K562 (cell line): ENCODE results near the gene RNF114. TPM values are rescaled to one million over a fixed set of nuclear protein-coding genes. Genes with fewer than 3 reads are reported as not detected.

Experiments
- ARID2 ChIP-seq: fragments of 450-650 bp; IDR thresholded peaks from 2 replicates; pipeline ENCODE4 v1.6.1; 2017; ENCODE audit warnings: antibody characterized with exemption, mild to moderate bottlenecking
- ARID3A ChIP-seq: IDR thresholded peaks from 2 replicates; pipeline ENCODE4 v1.6.1; 2012; ENCODE audit warnings: low read depth, low read length, improper control_type of control experiment, borderline replicate concordance
- ATF4 ChIP-seq: fragments of 450-650 bp; formaldehyde crosslinking; IDR thresholded peaks from 2 replicates; pipeline ENCODE4 v1.4.0; 2022; ENCODE audit warnings: mild to moderate bottlenecking, moderate library complexity
- CBFB ChIP-seq: sonication (generic); formaldehyde crosslinking; IDR thresholded peaks from 2 replicates; pipeline ENCODE4 v1.4.0; 2020; ENCODE audit warnings: mild to moderate bottlenecking, missing genetic modification reagents
- CCAR2 ChIP-seq: fragments of 200-400 bp; formaldehyde crosslinking; IDR thresholded peaks from 2 replicates; pipeline ENCODE4 v1.6.1; 2017; ENCODE audit warnings: mild to moderate bottlenecking, low read depth, low read length
- ID3 ChIP-seq, 2 experiments: fragments of 250-450 bp in 1 of 2; fragments of 450-650 bp in 1 of 2; sonication (Bioruptor Pico) in 1 of 2; IDR thresholded peaks; 2 replicates each; pipeline versions ENCODE4 v1.6.1 to v1.8.0; 2016 to 2021; ENCODE audit warnings: mild to moderate bottlenecking in 2 of 2, moderate library complexity in 2 of 2, missing compliant biosample characterization in 1 of 2, missing genetic modification characterization in 1 of 2
- ILF3 ChIP-seq: fragments of 450-650 bp; IDR thresholded peaks from 2 replicates; pipeline ENCODE4 v1.6.1; 2018; ENCODE audit warnings: antibody characterized with exemption, mild to moderate bottlenecking, moderate library complexity, borderline replicate concordance
- MBD1 ChIP-seq: fragments of 250-450 bp; sonication (Bioruptor Pico); IDR thresholded peaks from 2 replicates; pipeline ENCODE4 v1.8.0; 2022; ENCODE audit warnings: inconsistent platforms
- MED1 ChIP-seq: sonication (generic); formaldehyde crosslinking; IDR thresholded peaks from 2 replicates; pipeline ENCODE4 v1.8.1; 2023; ENCODE audit warnings: missing genetic modification reagents, borderline replicate concordance
- NKRF ChIP-seq: fragments of 450-650 bp; IDR thresholded peaks from 2 replicates; pipeline ENCODE4 v1.6.1; 2016; ENCODE audit warnings: borderline replicate concordance
- RBM22 ChIP-seq: fragments of 200-400 bp; formaldehyde crosslinking; IDR thresholded peaks from 2 replicates; pipeline ENCODE4 v1.6.1; 2018; ENCODE audit warnings: low read length, low read depth; ENCODE audit not compliant: poor library complexity, severe bottlenecking
- SAP30 ChIP-seq: fragments of 200-600 bp; sonication (generic); IDR thresholded peaks from 2 replicates; pipeline ENCODE4 v1.6.1; 2012; ENCODE audit warnings: borderline replicate concordance, low read depth, mild to moderate bottlenecking, moderate library complexity, low read length, control low read depth, inconsistent platforms; ENCODE audit not compliant: insufficient read depth, poor library complexity, severe bottlenecking
- STAT5A ChIP-seq: IDR thresholded peaks from 2 replicates; pipeline ENCODE4 v1.6.1; 2012; ENCODE audit warnings: low read length, inconsistent platforms, borderline replicate concordance
- TCF3 ChIP-seq: sonication (generic); formaldehyde crosslinking; IDR thresholded peaks from 2 replicates; pipeline ENCODE4 v1.4.0; 2020; ENCODE audit warnings: mild to moderate bottlenecking, missing genetic modification reagents
- TEAD4 ChIP-seq, 2 experiments: sonication (generic) in 1 of 2; formaldehyde crosslinking in 1 of 2; IDR thresholded peaks; 2 replicates each; pipeline versions ENCODE4 v1.6.1 to v1.8.0; 2012 to 2022; ENCODE audit warnings: borderline replicate concordance in 1 of 2, inconsistent platforms in 1 of 2, low read length in 1 of 2, mild to moderate bottlenecking in 1 of 2, missing genetic modification reagents in 1 of 2
- WHSC1 ChIP-seq: IDR thresholded peaks from one replicate; pipeline ENCODE4 v1.6.1; 2012; ENCODE audit warnings: low read length, control low read depth, inconsistent platforms
- ZKSCAN3 ChIP-seq: fragments of 250-450 bp; sonication (Bioruptor Pico); IDR thresholded peaks from 2 replicates; pipeline ENCODE4 v1.4.0; 2020
- ZNF121 ChIP-seq: sonication (generic); formaldehyde crosslinking; conservative IDR thresholded peaks from 2 replicates; pipeline ENCODE4 v1.8.0; 2022; ENCODE audit warnings: missing genetic modification reagents
- polyA plus RNA-seq, 8 experiments: library from polyadenylated mRNA; depleted of rRNA in 4 of 8; stranded (reverse) in 5 of 8; unstranded in 3 of 8; fragments of >200 nt; fragmentation: Nextera tagmentation in 2 of 8; fragmentation: Illumina TruSeq in 1 of 8; extraction: Ambion mirVana in 2 of 8; extraction: Trizol in 1 of 8; gene quantifications; 2 replicates each; pipeline versions ENCODE4 v1.2.1 to v1.2.3, GENCODE V29; 2011 to 2014; ENCODE audit warnings: inconsistent platforms in 1 of 8, missing spikeins in 1 of 8
- total RNA-seq, 7 experiments: library from RNA; depleted of rRNA in 6 of 7; stranded (reverse); fragments of >200 nt in 6 of 7; fragmentation: Illumina TruSeq in 2 of 7; extraction: Trizol in 2 of 7; gene quantifications; 2 replicates each; pipeline versions ENCODE4 v1.2.1 to v1.2.3, GENCODE V29; 2011 to 2021; ENCODE audit warnings: low replicate concordance in 1 of 7

RNF114 gene
- total and polyA plus RNA-seq, 9 of the 15 experiments (the other 6 are each of a cell fraction or from before 2014, with no cell fraction given): 38.6 to 111 (median 62.6) TPM

GRCh38 chr20:49979030-49979832, 43.0 kb downstream of the RNF114 start (continued):
- TF ChIP-seq SAP30 (no peak), WHSC1 (no peak), CBFB (no peak), ZNF121 (CRISPR knock-in tag) (peak; percentile 53; the same call in 1 of the 2 replicates), NKRF (peak; percentile 60; the same call in 1 of the 2 replicates), ILF3 (no peak), MED1 (CRISPR knock-in tag) (no peak), RBM22 (no peak), ARID2 (peak; percentile 97), ID3 (CRISPR knock-in tag; IDR thresholded peaks at IDR 0.05) (no peak), ID3 (tag; IDR thresholded peaks at IDR 0.05) (peak; percentile 74), TCF3 (CRISPR knock-in tag) (no peak), CCAR2 (no peak), ZKSCAN3 (no peak), MBD1 (no peak), ARID3A (no peak), TEAD4 (IDR thresholded peaks at IDR 0.05; ENCODE audit: low read length) (no peak), TEAD4 (CRISPR knock-in tag; IDR thresholded peaks at IDR 0.05; ENCODE audit: borderline replicate concordance) (no peak), STAT5A (no peak), ATF4 (CRISPR knock-in tag) (no peak)
